ENCODE data around the gene AK1. TPM values are rescaled to one million over a fixed set of nuclear protein-coding genes. Genes with fewer than 3 reads are reported as not detected.

AK1 gene, protein sequence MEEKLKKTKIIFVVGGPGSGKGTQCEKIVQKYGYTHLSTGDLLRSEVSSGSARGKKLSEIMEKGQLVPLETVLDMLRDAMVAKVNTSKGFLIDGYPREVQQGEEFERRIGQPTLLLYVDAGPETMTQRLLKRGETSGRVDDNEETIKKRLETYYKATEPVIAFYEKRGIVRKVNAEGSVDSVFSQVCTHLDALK
- total RNA-seq (2013; cell fraction: nucleolus; rRNA removed): 1.8 and 2.4 TPM in 2 replicates
- total RNA-seq (2014; rRNA removed) (0.87 and 3.1 TPM in 2 replicates), total RNA-seq (2014; rRNA removed; fragmentation: Illumina TruSeq; extraction: Trizol) (0.14 and 1.8 TPM in 2 replicates), total RNA-seq (2021) (2.1 and 2.2 TPM in 2 replicates), polyA plus RNA-seq (2011; rRNA removed) (0.98 and 1.8 TPM in 2 replicates), polyA plus RNA-seq (2014; fragmentation: Illumina TruSeq; extraction: Trizol) (1.3 and 1.8 TPM in 2 replicates), polyA plus RNA-seq (2014; fragmentation: Nextera tagmentation; extraction: Ambion mirVana) (1 to 10 TPM in 1 of 2 experiments, under 1 TPM in 1; 0.23 to 1.4 TPM), polyA plus RNA-seq (2014; rRNA removed) (2.1 and 4.7 TPM in 2 replicates), polyA plus RNA-seq (2016; fragmentation: Nextera tagmentation; extraction: Ambion mirVana) (1 to 10 TPM; 1.4 to 2.2 TPM), polyA minus RNA-seq (2011; rRNA and poly(A)+ RNA removed) (0.29 and 0.88 TPM in 2 replicates), Bru-seq, nascent RNA (percentile 43 among the genes with signal in this experiment), BruChase-seq, experiment 1, labeled RNA remaining after a 6-hour chase (percentile 64 among the genes with signal in this experiment), BruChase-seq, experiment 2, labeled RNA remaining after a 2-hour chase (percentile 48 among the genes with signal in this experiment)
- 1.8 TPM for polyA plus RNA-seq (2011; ENCODE audit: low read depth)
- 2.5 and 3.1 TPM in 2 replicates for polyA plus RNA-seq (2011; cell fraction: cytosol; rRNA removed)
- polyA plus RNA-seq (2011; cell fraction: nucleus; rRNA removed): 21.6 and 27.7 TPM in 2 replicates
- polyA plus RNA-seq (2012): 5.1 and 8.4 TPM in 2 replicates
- polyA minus RNA-seq (2011; cell fraction: cytosol; rRNA and poly(A)+ RNA removed): 3.3 and 6.0 TPM in 2 replicates
- 0.24 and 0.67 TPM in 2 replicates for polyA minus RNA-seq (2011; cell fraction: nucleus; rRNA and poly(A)+ RNA removed)
- long read RNA-seq, experiment 1: 0 reads
- long read RNA-seq, experiment 2: 0 reads

GRCh38 chr9:127877566-127877998, at the start of gene AK1:
Gene AK1, minus strand, starts transcription at chr9:127877675. Its CDS starts 3,058 bp downstream, at chr9:127874617.
- no peaks in the 10 kb centered on the region for H3K9me3 ChIP-seq (replicated peaks; ENCODE audit: control insufficient read depth, insufficient read depth, low read length)
- BruUV-seq (replicated peaks): no TSS peak
- H3K4me2 ChIP-seq (ENCODE audit: control insufficient read depth, insufficient read depth): peak within 1 kb of the TSS; percentile 54
- no peaks in the 10 kb centered on the region for H4K20me1 ChIP-seq (ENCODE audit: control insufficient read depth, insufficient read depth)
- no peaks in the 10 kb centered on the region; a peak in 1 of 4 replicates for H3K27me3 ChIP-seq (replicated peaks in 1 of 2; ENCODE audit: control insufficient read depth in 2 of 2, insufficient read depth in 2 of 2, low read length in 1 of 2)
- no peaks in the 10 kb centered on the region for H3K79me2 ChIP-seq (ENCODE audit: control insufficient read depth, insufficient read depth, low read length)
- CTCF ChIA-PET: interaction anchor here (1.9 kb wide), 1 partner anchor 8 kb away, joined by 7 read pairs; no protein-coding TSS in a partner anchor
- DNase-seq (ENCODE audit: low read depth, low spot score) (no peak), ATAC-seq (no peak), FAIRE-seq (no peak)
- intact Hi-C loops (cut with micrococcal nuclease; ENCODE audit: unreplicated experiment) (no loop called here), in situ Hi-C loops (cut with MboI) (no loop called here)
- no peak for TF ChIP-seq KAT2A (conservative IDR thresholded peaks at IDR 0.05; ENCODE audit: control insufficient read depth, low read depth, low read length)
- no peak for TF ChIP-seq NR2C2 (IDR thresholded peaks at IDR 0.05; ENCODE audit: borderline replicate concordance, control insufficient read depth, insufficient read length, low read depth)
- no peaks in the 10 kb centered on the region for H3K36me3 ChIP-seq (ENCODE audit: control insufficient read depth in 2 of 2, insufficient read depth in 2 of 2, low read length in 1 of 2)
- RAD21 ChIA-PET (ENCODE audit: unreplicated experiment): no interaction called here
- H3K4me1 ChIP-seq (ENCODE audit: control insufficient read depth, insufficient read depth, low read length): peaks cover 5% of the 10 kb centered on the region; the same call in 1 of the 2 replicates
- H3K27ac ChIP-seq (ENCODE audit: control insufficient read depth, insufficient read depth): no peak within 1 kb of the TSS
- 2% methylated on average over 17 of the region's 44 CpGs for WGBS (ENCODE audit: insufficient coverage, insufficient replicate concordance, low lambda C conversion rate, missing lambda C conversion rate)
- no peak within 1 kb of the TSS; the same call in 1 of the 2 replicates for H2AFZ ChIP-seq (ENCODE audit: control insufficient read depth, low read depth, low read length)
- no peak within 1 kb of the TSS; the same call in 1 of the 2 replicates for H3K4me3 ChIP-seq
- POLR2A ChIA-PET: no interaction called here
- SMC1A ChIA-PET (ENCODE audit: uncharacterized antibody, unreplicated experiment): interaction anchor here (1.8 kb wide), 1 partner anchor 42 kb away, joined by 4 read pairs; no protein-coding TSS in a partner anchor
- H3K9ac ChIP-seq (ENCODE audit: control insufficient read depth, insufficient read depth, low read length): no peak within 1 kb of the TSS; the same call in 1 of the 2 replicates

Data from GM12878 (cell line).